Inferior parietal cortex (tissue), 1 donor: ENCODE data around the gene EVPL.
A peak's percentile ranks its signal among the peaks of the same experiment; 100 is the strongest.
"Not testable (repeated sequence)": the region's sequence is repeated elsewhere in the genome, so short reads cannot be mapped to it uniquely, and the experiment has no call there.

Experiments
- DNase-seq: peaks from one replicate; pipeline ENCODE4 v3.0.0-alpha.2; 2016; ENCODE audit errors: extremely low spot score

The EVPL gene

DNA sequence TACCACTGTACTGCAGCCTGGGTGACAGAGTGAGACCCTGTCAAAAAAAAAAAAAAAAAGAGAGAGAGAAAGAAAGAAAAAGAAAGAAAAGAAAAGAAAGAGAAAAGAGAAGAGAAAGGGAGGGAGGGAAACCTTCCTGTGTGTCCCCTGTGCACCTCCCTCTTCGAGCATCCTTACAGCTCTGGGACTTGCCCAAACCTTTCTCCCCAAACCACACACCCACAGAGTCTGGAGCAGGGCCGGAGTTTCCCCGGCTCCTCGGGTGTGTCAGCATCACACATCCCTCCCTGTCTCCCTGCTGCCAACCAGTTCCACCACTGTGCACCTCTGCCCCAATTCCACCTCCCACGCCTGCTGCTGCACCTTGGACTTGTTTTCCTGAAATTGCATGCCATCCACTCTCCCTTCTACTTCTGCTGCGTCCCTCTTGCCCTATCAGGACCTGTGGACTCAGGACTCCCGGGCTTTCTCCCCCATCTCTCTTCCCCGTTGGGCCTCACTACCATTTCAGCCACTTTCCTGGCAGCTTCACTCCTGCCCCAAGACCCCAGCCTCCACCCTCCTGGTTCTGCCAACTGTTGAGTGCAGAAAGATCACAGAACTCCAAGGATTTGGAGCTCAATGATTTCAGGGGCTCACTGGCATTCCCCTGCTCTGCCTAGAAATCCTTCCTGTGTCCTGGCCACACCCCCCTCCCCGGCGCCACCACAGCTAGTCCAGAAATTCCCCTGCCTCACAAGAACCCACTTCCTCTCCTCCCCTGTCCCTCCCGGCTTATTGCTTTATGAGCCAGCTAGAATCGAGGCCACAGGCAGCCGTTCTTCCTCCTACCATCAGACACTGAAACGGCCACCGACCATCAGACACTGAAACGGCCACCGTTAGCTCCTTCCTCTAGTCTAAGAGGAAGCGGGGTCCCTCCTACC, 30.2 kb downstream of the EVPL start:
- no peak for DNase-seq

DNA sequence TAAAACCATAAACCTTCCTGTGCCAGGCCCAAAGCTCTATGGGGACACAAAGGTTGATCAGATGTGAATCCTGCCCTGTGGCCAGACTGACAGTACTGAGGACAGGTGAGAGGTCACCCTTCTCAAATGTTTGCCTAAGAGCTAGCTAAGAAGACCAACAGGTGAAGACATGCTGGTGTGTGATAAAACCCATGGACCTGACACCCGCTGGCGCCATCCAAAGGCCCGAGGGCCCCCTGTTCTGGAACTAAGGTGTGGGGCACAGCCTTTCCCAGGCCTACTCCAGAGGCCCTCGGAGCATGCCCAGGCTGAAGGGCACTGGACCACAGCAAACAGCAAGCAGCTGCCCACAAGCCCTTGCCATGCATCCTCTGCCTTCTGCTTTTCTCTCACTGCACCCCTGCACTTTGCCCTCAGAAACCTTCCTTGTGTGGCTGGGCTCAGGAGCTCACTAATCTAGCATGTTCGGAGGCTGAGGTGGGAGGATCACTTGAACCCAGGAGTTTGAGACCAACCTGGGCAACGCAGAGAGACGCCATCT, 31.7 kb downstream of the EVPL start:
- DNase-seq = no peak

DNA sequence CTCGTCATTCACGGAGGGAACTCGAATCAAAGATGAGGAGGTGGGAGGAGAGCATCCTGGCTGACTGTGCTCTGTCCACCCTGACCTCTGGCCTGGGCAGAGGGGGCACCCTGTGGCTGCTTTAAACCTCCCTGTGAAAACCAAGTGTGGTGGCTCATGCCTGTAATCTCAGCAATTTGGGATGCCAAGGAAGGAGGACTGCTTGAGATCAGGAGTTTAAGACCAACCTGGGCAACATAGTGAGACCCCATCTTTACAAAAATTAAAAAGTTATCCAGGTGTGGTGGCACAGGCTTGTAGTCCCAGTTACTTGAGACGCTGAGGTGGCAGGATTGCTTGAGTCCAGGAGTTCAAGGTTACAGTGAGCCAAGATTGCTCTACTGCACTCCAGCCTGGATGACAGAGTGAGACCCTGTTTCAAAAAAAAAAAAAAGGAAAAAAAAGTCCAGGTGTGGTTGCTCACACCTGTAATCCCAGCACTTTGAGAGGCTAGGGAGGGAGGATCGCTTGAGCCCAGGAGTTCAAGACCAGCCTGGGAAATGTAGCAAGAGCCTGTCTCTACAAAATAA, 32.2 kb downstream of the EVPL start:
- DNase-seq = no peak

DNA sequence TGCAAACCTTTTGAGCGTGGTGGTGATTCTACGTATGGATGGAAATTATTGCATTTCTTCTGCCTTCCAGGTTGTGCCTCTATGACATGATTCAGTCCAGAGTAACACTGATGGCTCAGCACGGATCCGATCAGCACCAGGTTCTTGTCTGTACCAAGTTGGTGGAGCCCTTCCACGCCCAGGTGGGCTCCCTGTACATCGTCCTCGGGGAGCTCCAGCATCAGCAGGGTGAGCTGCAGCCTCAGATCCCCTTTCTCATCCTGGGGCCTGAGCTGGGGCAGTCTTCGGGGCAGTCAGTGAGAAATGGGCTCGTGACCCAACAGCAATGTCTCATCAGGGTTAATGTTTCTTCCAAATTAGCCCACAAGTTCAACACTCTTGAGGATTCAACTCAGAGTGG, 35.7 kb downstream of the EVPL start:
- DNase-seq = no peak

- no peak for DNase-seq
Measured at GRCh38 chr17:75987041-75987440, 40.1 kb downstream of the EVPL start.

DNA sequence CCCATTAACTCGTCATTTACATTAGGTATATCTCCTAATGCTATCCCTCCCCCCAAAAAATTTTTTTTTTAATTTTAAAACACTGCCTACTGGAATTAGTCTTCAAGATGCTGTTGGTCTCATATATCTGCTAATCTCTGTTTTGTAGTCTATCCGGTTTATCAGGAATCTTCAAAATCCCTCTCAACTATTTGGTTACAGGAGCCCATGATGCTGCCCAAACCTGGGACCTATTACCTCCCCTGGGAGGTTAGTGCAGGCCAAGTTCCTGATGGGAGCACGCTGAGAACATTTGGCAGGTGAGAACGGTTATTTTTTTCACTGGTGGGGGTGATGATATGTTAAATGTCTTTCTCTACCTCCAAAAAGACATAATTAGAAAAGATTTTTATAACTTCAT, 41.1 kb downstream of the EVPL start:
- no peak for DNase-seq

GRCh38 chr17:75983501-75984181, 43.5 kb downstream of the EVPL start:
- DNase-seq = no peak

DNA sequence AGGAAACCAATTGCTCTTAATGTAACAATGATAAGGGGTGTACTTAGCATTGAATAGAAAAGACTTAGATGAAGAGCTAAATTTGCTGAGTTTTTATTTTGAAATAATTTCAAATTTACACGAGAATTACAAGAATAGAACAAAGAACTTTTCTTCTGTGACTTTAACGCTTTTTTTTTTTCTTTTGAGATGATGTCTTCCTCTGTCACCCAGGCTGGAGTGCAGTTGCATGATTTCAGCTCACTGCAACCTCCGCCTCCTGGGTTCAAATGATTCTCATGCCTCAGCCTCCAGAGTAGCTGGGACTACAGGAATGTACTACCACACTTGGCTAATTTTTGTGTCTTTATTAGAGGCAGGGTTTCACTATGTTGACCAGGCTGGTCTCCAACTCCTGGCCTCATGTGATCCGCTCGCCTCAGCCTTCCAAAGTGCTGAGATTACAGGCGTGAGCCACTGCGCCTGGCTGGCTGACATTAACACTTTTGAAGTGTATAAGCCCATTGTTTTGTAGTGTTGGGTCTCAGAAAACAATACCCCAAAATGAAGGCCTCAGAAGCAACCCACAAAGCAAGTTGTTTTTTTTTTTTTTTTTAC, 46.0 kb downstream of the EVPL start:
- no peak for DNase-seq

- no peak for DNase-seq
Measured at GRCh38 chr17:75980188-75981018, 46.7 kb downstream of the EVPL start.

- DNase-seq = no peak
Measured at GRCh38 chr17:75979705-75980187, 47.4 kb downstream of the EVPL start.

DNA sequence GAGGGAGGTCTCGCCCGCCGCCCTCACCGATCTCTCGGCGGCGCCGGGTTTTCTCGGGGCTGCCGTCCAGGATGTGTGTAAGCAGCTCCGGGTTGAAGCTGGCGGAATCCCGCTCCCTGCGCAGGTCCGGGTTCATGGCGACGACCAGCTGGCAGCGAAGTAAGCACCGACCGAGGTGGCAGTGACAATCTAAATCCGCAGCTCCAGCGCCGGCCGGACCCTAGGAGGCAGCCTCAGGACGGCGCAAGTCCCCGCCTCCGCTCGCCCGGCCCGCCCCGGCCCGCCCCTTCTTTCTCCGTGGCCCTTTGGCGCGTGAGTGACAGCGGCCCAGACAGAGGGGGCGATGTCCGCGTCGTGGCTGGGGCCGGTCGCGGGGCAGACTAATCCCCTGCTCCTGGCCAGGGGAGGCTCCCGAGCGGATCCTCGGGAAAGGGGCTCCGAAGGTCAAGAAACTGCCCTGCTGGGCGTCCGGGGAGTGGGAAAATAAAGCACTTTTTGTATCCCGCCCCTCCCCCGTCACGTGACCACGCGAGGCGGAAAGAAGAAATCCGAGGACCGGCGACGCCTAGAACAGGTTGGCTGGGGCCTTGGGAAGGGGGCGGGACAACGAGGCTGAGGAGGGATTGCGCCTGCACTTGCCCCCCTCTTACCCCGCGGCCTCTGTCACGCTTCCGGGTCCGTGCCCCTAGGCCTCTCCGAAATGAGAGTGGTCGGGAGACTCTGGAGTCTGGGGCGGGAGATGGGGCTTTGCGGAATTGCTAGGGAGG, 48.0 kb downstream of the EVPL start, which contains the start of the genes ACOX1 and TEN1:
ACOX1 (minus strand) TSS at position 229 of the 767 bp plus-strand sequence; CDS start at position 136, 93 bp downstream.
TEN1 (plus strand) TSS at position 303 of the 767 bp plus-strand sequence. CDS start 6,953 bp downstream, outside the sequence.
- DNase-seq = peak; percentile 93

GRCh38 chr17:75976175-75976848, 50.8 kb downstream of the EVPL start:
- DNase-seq = no peak

DNA sequence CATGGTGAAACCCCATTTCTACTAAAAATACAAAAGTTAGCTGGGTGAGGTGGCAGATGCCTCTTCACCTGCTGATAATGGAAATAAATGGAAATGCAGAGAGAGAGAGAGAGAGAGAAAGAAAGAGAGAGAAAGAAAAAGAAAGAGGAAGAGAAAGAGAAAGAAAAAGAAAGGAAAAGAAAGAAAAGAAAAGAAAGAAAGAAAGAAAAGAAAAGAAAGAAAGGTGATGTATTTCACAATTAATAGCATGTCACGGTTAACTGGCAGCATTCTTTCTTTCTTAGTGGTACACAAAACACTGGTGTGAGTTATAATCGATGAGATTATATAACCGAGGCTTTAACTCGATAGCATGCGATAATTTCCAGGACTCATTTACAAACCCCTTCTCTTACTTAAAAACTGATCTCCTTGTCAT, 51.3 kb downstream of the EVPL start:
- DNase-seq = no peak

DNA sequence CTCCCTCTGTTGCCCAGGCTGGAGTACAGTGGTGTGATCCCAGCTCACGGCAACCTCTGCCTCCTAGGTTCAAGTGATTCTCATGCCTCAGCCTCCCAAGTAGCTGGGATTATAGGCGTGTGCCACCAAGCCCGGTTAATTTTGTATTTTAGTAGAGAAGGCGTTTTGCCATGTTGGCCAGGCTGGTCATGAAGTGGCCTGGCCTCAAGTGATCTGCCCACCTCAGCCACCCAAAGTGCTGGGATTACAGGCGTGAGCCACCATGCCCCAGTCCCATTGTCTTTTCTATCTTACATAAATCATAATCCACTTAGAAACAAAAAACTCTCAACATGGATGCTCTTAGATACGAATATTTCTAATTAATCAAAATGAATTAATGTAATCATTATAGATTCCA, 51.9 kb downstream of the EVPL start:
- DNase-seq = not testable (repeated sequence)

GRCh38 chr17:75970626-75971025, 56.5 kb downstream of the EVPL start:
- DNase-seq = no peak

- DNase-seq = no peak
Measured at GRCh38 chr17:75970011-75970523, 57.0 kb downstream of the EVPL start.

- DNase-seq = not testable (repeated sequence)
Measured at GRCh38 chr17:75969044-75969443, 58.1 kb downstream of the EVPL start.

DNA sequence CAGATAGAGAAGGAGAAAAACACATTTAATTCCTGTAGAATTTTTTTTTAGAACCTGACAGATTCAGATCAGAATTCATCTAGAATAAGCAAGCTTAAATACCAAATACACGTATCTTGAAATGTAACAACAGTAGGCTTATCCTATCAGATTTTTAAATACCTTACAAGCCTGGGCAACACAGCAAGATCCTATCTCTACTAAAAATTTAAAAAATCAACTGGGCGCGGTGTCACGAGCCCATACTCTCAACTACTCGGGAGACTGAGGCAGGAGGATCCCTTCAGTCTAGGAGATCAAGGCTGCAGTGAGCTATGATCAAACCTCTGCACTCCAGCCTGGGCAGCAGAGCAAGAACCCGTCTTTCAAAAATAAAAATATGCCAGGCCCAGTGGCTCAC, 61.6 kb downstream of the EVPL start:
- DNase-seq = no peak
